Measurements from ENCODE around the gene ARHGAP19. TPM values are rescaled to one million over a fixed set of nuclear protein-coding genes. Genes with fewer than 3 reads are reported as not detected.

Gene ARHGAP19
- total and polyA plus RNA-seq, 4 donors = 11.6 to 35.5 (median 16.9) TPM

DNA sequence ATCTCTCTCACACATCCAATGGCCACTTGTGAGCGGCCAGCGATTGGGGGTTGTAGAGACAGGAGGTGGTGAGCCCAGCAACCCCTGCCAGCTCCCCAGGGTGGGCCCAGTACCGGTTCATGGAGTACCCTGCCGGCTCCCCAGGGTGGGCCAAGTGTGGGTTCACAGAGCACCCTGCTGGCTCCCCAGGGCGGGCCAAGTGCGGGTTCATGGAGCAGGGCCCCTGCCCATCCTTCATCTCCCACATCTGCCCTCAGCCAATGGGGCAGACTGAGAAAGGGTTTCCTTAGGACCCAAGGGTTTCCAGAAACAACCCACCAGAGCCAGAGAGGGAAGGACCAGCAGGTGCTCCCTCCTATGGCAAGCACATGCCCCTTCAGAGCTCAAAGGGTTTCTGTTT is 85.3 kb downstream of the ARHGAP19 start:
- H3K4me3 ChIP-seq (ENCODE audit: low read depth, low read length) = no peak overlapping the region
- no peaks in the 10 kb centered on the region for H3K36me3 ChIP-seq (ENCODE audit: control insufficient read depth, insufficient read depth, low read length)
- DNase-seq (ENCODE audit: low read depth in 4 of 6, low spot score in 6 of 6) = no peak
- peaks cover 8% of the 10 kb centered on the region for H3K4me1 ChIP-seq (ENCODE audit: control insufficient read depth, insufficient read depth, low read length)
- no peaks in the 10 kb centered on the region for H3K9me3 ChIP-seq (ENCODE audit: control insufficient read depth, insufficient read depth, low read length)
- WGBS (ENCODE audit: insufficient coverage) = 91% methylated on average over 3 of the region's 6 CpGs
- H3K27ac ChIP-seq (ENCODE audit: low read depth, low read length) = no peak overlapping the region
- H3K27me3 ChIP-seq (ENCODE audit: control insufficient read depth, insufficient read depth, low read length) = no peaks in the 10 kb centered on the region

DNA sequence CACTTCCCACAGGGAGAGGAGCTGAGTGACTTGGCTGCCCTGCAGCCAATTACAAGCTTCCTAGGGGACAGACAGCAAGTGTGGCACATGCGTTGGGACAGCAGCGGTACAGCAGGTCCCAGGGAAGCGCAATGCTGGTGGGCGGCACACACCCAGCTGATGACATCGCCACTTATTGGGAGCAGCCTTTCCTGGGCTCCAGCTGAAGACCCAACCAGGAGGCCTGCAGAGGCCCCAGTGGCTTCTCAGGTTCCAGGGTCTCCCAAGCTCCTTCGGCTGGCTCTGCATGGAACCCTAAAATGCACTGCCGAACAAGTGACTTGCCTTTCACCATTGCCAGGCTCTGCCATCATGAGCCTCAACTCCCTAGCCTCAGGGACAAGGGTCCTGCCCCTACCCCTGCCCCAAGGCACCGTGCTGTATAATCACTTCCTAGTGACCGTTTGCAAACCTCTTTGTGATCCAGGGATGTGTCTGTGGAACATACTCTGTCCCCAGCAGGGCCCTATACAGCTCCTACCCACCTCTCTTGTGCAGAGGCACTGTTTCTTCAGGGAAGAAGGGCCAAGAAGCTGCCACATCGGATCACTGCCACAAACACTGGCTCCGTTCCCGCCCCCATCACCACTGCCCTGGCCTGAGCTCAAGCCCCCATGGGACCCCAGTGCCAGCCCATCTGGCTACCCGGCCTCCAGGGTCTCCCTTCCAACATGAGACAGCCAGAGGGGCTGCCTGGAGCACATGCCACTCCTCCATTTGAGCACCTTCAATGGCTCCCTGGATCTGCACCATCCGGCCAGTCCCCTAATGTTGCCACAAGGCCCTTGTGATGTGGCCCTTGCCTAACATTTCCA is 87.4 kb downstream of the ARHGAP19 start:
- DNase-seq (ENCODE audit: low read depth in 4 of 6, low spot score in 6 of 6) = no peak
- 88% methylated on average over 14 of the region's 14 CpGs for WGBS (ENCODE audit: insufficient coverage)
- no peaks in the 10 kb centered on the region for H3K36me3 ChIP-seq (ENCODE audit: control insufficient read depth, insufficient read depth, low read length)
- H3K4me1 ChIP-seq (ENCODE audit: control insufficient read depth, insufficient read depth, low read length) = peaks cover 8% of the 10 kb centered on the region
- no peaks in the 10 kb centered on the region for H3K9me3 ChIP-seq (ENCODE audit: control insufficient read depth, insufficient read depth, low read length)
- no peaks in the 10 kb centered on the region for H3K27me3 ChIP-seq (ENCODE audit: control insufficient read depth, insufficient read depth, low read length)
- H3K4me3 ChIP-seq (ENCODE audit: low read depth, low read length) = no peak overlapping the region
- H3K27ac ChIP-seq (ENCODE audit: low read depth, low read length) = no peak overlapping the region

- no peaks in the 10 kb centered on the region for H3K36me3 ChIP-seq (ENCODE audit: control insufficient read depth, insufficient read depth, low read length)
- DNase-seq (ENCODE audit: low read depth in 4 of 6, low spot score in 6 of 6) = no peak
- no peak overlapping the region for H3K4me3 ChIP-seq (ENCODE audit: low read depth, low read length)
- no peaks in the 10 kb centered on the region for H3K27me3 ChIP-seq (ENCODE audit: control insufficient read depth, insufficient read depth, low read length)
- H3K27ac ChIP-seq (ENCODE audit: low read depth, low read length) = no peak overlapping the region
- no peaks in the 10 kb centered on the region for H3K9me3 ChIP-seq (ENCODE audit: control insufficient read depth, insufficient read depth, low read length)
- peaks cover 14% of the 10 kb centered on the region for H3K4me1 ChIP-seq (ENCODE audit: control insufficient read depth, insufficient read depth, low read length)
- 77% methylated on average over 6 of the region's 7 CpGs for WGBS (ENCODE audit: insufficient coverage)
These were observed 89.2 kb downstream of the ARHGAP19 start for GRCh38 chr10:97203220-97203619.

- peaks cover 2% of the 10 kb centered on the region for H3K27me3 ChIP-seq (ENCODE audit: control insufficient read depth, insufficient read depth, low read length)
- no peak overlapping the region for H3K4me3 ChIP-seq (ENCODE audit: low read depth, low read length)
- no peaks in the 10 kb centered on the region for H3K36me3 ChIP-seq (ENCODE audit: control insufficient read depth, insufficient read depth, low read length)
- no peak overlapping the region for H3K27ac ChIP-seq (ENCODE audit: low read depth, low read length)
- no peak for DNase-seq (ENCODE audit: low read depth in 4 of 6, low spot score in 6 of 6)
- WGBS (ENCODE audit: insufficient coverage) = no CpG with 5 or more reads among the region's 6 CpGs
- no peaks in the 10 kb centered on the region for H3K9me3 ChIP-seq (ENCODE audit: control insufficient read depth, insufficient read depth, low read length)
- peaks cover 20% of the 10 kb centered on the region for H3K4me1 ChIP-seq (ENCODE audit: control insufficient read depth, insufficient read depth, low read length)
These were observed 91.8 kb downstream of the ARHGAP19 start for GRCh38 chr10:97200616-97201015.

GRCh38 chr10:97199152-97199551 is 93.3 kb downstream of the ARHGAP19 start:
- H3K4me1 ChIP-seq (ENCODE audit: control insufficient read depth, insufficient read depth, low read length) = peaks cover 21% of the 10 kb centered on the region
- no peak overlapping the region for H3K27ac ChIP-seq (ENCODE audit: low read depth, low read length)
- no peaks in the 10 kb centered on the region for H3K36me3 ChIP-seq (ENCODE audit: control insufficient read depth, insufficient read depth, low read length)
- DNase-seq (ENCODE audit: low read depth in 4 of 6, low spot score in 6 of 6) = no peak
- no peaks in the 10 kb centered on the region for H3K9me3 ChIP-seq (ENCODE audit: control insufficient read depth, insufficient read depth, low read length)
- H3K4me3 ChIP-seq (ENCODE audit: low read depth, low read length) = no peak overlapping the region
- 69% methylated on average over 3 of the region's 3 CpGs for WGBS (ENCODE audit: insufficient coverage)
- H3K27me3 ChIP-seq (ENCODE audit: control insufficient read depth, insufficient read depth, low read length) = peaks cover 4% of the 10 kb centered on the region

DNA sequence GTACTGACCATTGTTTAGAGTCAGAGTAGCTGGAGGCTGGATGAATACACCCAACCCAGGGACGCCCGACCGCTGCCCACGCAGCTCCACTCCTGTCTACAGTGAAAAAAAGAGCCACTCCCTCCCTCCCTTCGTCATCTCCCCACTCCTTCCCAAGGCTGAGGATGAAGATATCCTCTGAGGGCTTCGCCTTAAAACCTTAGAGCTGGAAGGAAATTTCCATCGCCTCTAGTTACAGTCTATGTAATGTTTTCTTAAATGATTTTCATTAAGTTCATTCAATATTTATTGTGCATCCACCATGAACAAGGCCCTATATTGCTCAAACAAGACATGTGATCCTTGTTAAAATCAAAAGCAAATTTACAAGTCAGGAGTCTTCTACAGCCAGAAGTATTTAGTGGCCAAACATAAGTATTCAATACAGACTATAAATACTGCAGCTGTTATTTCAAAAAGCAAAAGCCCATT is 95.4 kb downstream of the ARHGAP19 start:
- no peak for DNase-seq (ENCODE audit: low read depth in 4 of 6, low spot score in 6 of 6)
- Histone ChIP-seq H3K9me3 (ENCODE audit: control insufficient read depth, insufficient read depth, low read length) (no peaks in the 10 kb centered on the region), H3K27me3 (ENCODE audit: control insufficient read depth, insufficient read depth, low read length) (peaks cover 4% of the 10 kb centered on the region), H3K27ac (ENCODE audit: low read depth, low read length) (no peak overlapping the region), H3K36me3 (ENCODE audit: control insufficient read depth, insufficient read depth, low read length) (no peaks in the 10 kb centered on the region), H3K4me3 (ENCODE audit: low read depth, low read length) (no peak overlapping the region), H3K4me1 (ENCODE audit: control insufficient read depth, insufficient read depth, low read length) (peaks cover 21% of the 10 kb centered on the region)
- WGBS (ENCODE audit: insufficient coverage) = 100% methylated on average over 1 of the region's 7 CpGs

DNA sequence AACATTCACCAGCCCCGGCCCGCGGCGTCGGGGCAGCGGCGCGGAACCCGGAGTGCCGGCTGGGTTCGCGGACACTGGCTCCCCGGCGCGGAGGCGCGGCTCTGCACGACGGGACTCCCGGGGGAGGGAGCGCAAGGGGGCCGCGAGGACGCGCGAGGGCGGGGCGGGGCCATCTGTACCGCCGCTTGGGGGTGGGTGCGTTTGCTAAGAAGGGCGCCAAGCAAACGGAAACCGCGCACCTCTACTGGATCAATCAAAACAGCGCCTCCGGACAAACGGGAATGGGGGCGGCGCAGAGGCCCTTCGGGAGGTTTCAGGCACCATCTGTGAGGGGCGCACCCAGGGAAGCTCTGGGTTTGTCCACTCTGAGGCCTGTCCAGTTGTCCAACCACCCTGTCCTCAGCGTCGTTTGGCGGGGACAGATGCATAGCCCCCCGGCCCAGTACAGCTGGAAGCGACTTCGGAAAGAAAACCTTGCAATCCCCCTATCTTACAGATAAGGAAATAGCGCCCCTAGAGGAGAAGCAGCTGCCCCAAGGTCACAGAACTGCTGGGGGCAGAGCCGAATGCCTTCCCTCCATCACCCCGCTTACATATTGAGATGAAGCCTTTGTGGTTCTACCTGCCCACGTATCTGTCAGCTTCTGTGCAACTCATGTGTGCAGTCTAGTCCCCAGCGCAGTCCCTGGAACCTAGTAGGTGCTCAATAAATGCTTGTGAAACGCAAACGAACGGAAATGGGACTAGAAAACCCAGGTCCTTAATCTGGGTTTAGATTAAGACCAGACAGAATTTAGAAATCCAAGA is 96.0 kb downstream of the ARHGAP19 start:
- WGBS (ENCODE audit: insufficient coverage) = 4% methylated on average over 55 of the region's 56 CpGs
- Histone ChIP-seq H3K27me3 (ENCODE audit: control insufficient read depth, insufficient read depth, low read length) (peaks cover 4% of the 10 kb centered on the region), H3K36me3 (ENCODE audit: control insufficient read depth, insufficient read depth, low read length) (no peaks in the 10 kb centered on the region), H3K9me3 (ENCODE audit: control insufficient read depth, insufficient read depth, low read length) (no peaks in the 10 kb centered on the region), H3K4me1 (ENCODE audit: control insufficient read depth, insufficient read depth, low read length) (peaks cover 23% of the 10 kb centered on the region), H3K4me3 (ENCODE audit: low read depth, low read length) (peak overlapping the region; percentile 52), H3K27ac (ENCODE audit: low read depth, low read length) (peak overlapping the region; percentile 55)
- peak in 2 of 6 donors; percentile 81 to 91 for DNase-seq (ENCODE audit: low read depth in 4 of 6, low spot score in 6 of 6)

GRCh38 chr10:97195706-97196222 is 96.7 kb downstream of the ARHGAP19 start:
- peak overlapping the region; percentile 52 for H3K4me3 ChIP-seq (ENCODE audit: low read depth, low read length)
- H3K27me3 ChIP-seq (ENCODE audit: control insufficient read depth, insufficient read depth, low read length) = peaks cover 4% of the 10 kb centered on the region
- WGBS (ENCODE audit: insufficient coverage) = 21% methylated on average over 11 of the region's 11 CpGs
- H3K4me1 ChIP-seq (ENCODE audit: control insufficient read depth, insufficient read depth, low read length) = peaks cover 23% of the 10 kb centered on the region
- no peaks in the 10 kb centered on the region for H3K9me3 ChIP-seq (ENCODE audit: control insufficient read depth, insufficient read depth, low read length)
- DNase-seq (ENCODE audit: low read depth in 4 of 6, low spot score in 6 of 6) = no peak
- H3K27ac ChIP-seq (ENCODE audit: low read depth, low read length) = no peak overlapping the region
- H3K36me3 ChIP-seq (ENCODE audit: control insufficient read depth, insufficient read depth, low read length) = no peaks in the 10 kb centered on the region

- H3K36me3 ChIP-seq (ENCODE audit: control insufficient read depth, insufficient read depth, low read length) = no peaks in the 10 kb centered on the region
- 95% methylated on average over 4 of the region's 5 CpGs for WGBS (ENCODE audit: insufficient coverage)
- H3K4me3 ChIP-seq (ENCODE audit: low read depth, low read length) = no peak overlapping the region
- peaks cover 39% of the 10 kb centered on the region for H3K4me1 ChIP-seq (ENCODE audit: control insufficient read depth, insufficient read depth, low read length)
- peaks cover 5% of the 10 kb centered on the region for H3K27me3 ChIP-seq (ENCODE audit: control insufficient read depth, insufficient read depth, low read length)
- H3K9me3 ChIP-seq (ENCODE audit: control insufficient read depth, insufficient read depth, low read length) = no peaks in the 10 kb centered on the region
- DNase-seq (ENCODE audit: low read depth in 4 of 6, low spot score in 6 of 6) = no peak
- H3K27ac ChIP-seq (ENCODE audit: low read depth, low read length) = no peak overlapping the region
These were observed 99.4 kb downstream of the ARHGAP19 start for GRCh38 chr10:97192952-97193435.

All from spinal cord (tissue), 10 donors.